IMR-90 (cell line): Measurements from ENCODE around the gene MRTFB. TPM values are rescaled to one million over a fixed set of nuclear protein-coding genes. Genes with fewer than 3 reads are reported as not detected.

Experiments
- ATAC-seq: fragments of 200-7000 bp; cut with Tn5 transposase; 2 replicates; pipeline ENCODE4 v1.9.1; 2020; ENCODE audit warnings: low read depth, mild to moderate bottlenecking, moderate library complexity
- BruUV-seq: library from RNA; stranded (reverse); fragments of 400-500 nt; replicated peaks from 2 replicates; lab custom pipeline; 2021; lab: Mats Ljungman, UMichigan
- CTCF ChIA-PET: fragments of 300-600 bp; formaldehyde crosslinking; extraction: SDS; loops from one replicate; lab custom pipeline; 2021; ENCODE audit warnings: antibody characterized with exemption; lab: Yijun Ruan, JAX
- POLR2A ChIA-PET: fragments of 300-600 bp; sonication (Branson Sonifier 250); formaldehyde crosslinking; loops from one replicate; lab custom pipeline; 2022; ENCODE audit warnings: antibody characterized with exemption; ENCODE audit not compliant: unreplicated experiment; lab: Charles Lee
- DNase-seq: peaks from one replicate; pipeline ENCODE4 v3.0.0; 2013
- H2AFZ ChIP-seq: replicated peaks from 2 replicates; pipeline ENCODE3; 2013; ENCODE audit warnings: low read length, mild to moderate bottlenecking; ENCODE audit not compliant: poor library complexity
- H2AK5ac ChIP-seq: 2 replicates; pipeline ENCODE4 v1.6.1; 2013; ENCODE audit warnings: low read depth, low read length, inconsistent platforms
- H2AK9ac ChIP-seq: replicated peaks from 2 replicates; pipeline ENCODE3; 2013; ENCODE audit warnings: mild to moderate bottlenecking, low read depth, low read length, moderate library complexity; ENCODE audit not compliant: poor library complexity
- H2BK120ac ChIP-seq: 2 replicates; pipeline ENCODE4 v1.6.1; 2013; ENCODE audit warnings: low read depth, low read length, inconsistent platforms
- H2BK15ac ChIP-seq: 3 replicates; pipeline ENCODE4 v1.6.1; 2013; ENCODE audit warnings: low read depth, low read length, inconsistent platforms
- H2BK20ac ChIP-seq: 2 replicates; pipeline ENCODE4 v1.6.1; 2013; ENCODE audit warnings: low read depth, mild to moderate bottlenecking, inconsistent platforms, low read length, moderate library complexity
- H2BK5ac ChIP-seq: 2 replicates; pipeline ENCODE4 v1.6.1; 2013; ENCODE audit warnings: mild to moderate bottlenecking, low read depth, low read length, inconsistent platforms; ENCODE audit not compliant: poor library complexity, severe bottlenecking
- H3K14ac ChIP-seq: replicated peaks from 2 replicates; pipeline ENCODE4 v1.6.1; 2013; ENCODE audit warnings: low read depth, low read length, inconsistent platforms
- H3K18ac ChIP-seq: 2 replicates; pipeline ENCODE4 v1.6.1; 2013; ENCODE audit warnings: low read depth, low read length, control low read depth
- H3K23ac ChIP-seq: 2 replicates; pipeline ENCODE4 v1.6.1; 2013; ENCODE audit warnings: low read depth, low read length, inconsistent platforms
- H3K27ac ChIP-seq: 2 replicates; pipeline ENCODE4 v1.5.1; 2013; ENCODE audit warnings: mild to moderate bottlenecking, control low read depth, low read length; ENCODE audit not compliant: insufficient read depth
- H3K27me3 ChIP-seq: 2 replicates; pipeline ENCODE4 v1.6.1; 2013; ENCODE audit warnings: low read length; ENCODE audit not compliant: control insufficient read depth, insufficient read depth
- H3K36me3 ChIP-seq: 2 replicates; pipeline ENCODE4 v1.6.1; 2013; ENCODE audit warnings: low read length, mixed read lengths; ENCODE audit not compliant: control insufficient read depth, insufficient read depth
- H3K4ac ChIP-seq: 2 replicates; pipeline ENCODE4 v1.6.1; 2013; ENCODE audit warnings: low read depth, low read length, inconsistent platforms
- H3K4me1 ChIP-seq: 2 replicates; pipeline ENCODE4 v1.6.1; 2013; ENCODE audit warnings: low read length, mixed read lengths; ENCODE audit not compliant: control insufficient read depth, insufficient read depth
- H3K4me2 ChIP-seq: 2 replicates; pipeline ENCODE4 v1.6.1; 2013; ENCODE audit warnings: low read depth, mild to moderate bottlenecking, control low read depth, low read length, moderate library complexity
- H3K4me3 ChIP-seq: 2 replicates; pipeline ENCODE4 v1.5.1; 2013; ENCODE audit warnings: low read depth, mild to moderate bottlenecking, control low read depth, low read length, moderate library complexity; ENCODE audit not compliant: insufficient read depth
- H3K56ac ChIP-seq: 2 replicates; pipeline ENCODE4 v1.6.1; 2013; ENCODE audit warnings: low read length, inconsistent platforms; ENCODE audit not compliant: insufficient read depth; ENCODE audit errors: extremely low read depth
- H3K79me1 ChIP-seq, 2 experiments: 2 replicates each; pipeline ENCODE4 v1.6.1; 2013; ENCODE audit warnings: low read length in 2 of 2, inconsistent platforms in 1 of 2, low read depth in 1 of 2
- H3K9ac ChIP-seq: 2 replicates; pipeline ENCODE4 v1.6.1; 2013; ENCODE audit warnings: low read depth, low read length, control low read depth
- H3K9me1 ChIP-seq: 2 replicates; pipeline ENCODE4 v1.6.1; 2013; ENCODE audit warnings: low read length, inconsistent platforms; ENCODE audit not compliant: insufficient read depth
- H3K9me3 ChIP-seq: 2 replicates; pipeline ENCODE4 v1.6.1; 2013; ENCODE audit warnings: low read length; ENCODE audit not compliant: control insufficient read depth, insufficient read depth
- H4K20me1 ChIP-seq: 2 replicates; pipeline ENCODE4 v1.6.1; 2013; ENCODE audit warnings: low read length, inconsistent platforms; ENCODE audit not compliant: insufficient read depth
- H4K5ac ChIP-seq: 2 replicates; pipeline ENCODE4 v1.6.1; 2013; ENCODE audit warnings: mild to moderate bottlenecking, low read depth, low read length, control low read depth
- H4K8ac ChIP-seq, 2 experiments: 2 replicates each; pipeline ENCODE4 v1.6.1; 2013; ENCODE audit warnings: low read depth in 2 of 2, low read length in 2 of 2, control low read depth in 1 of 2, inconsistent platforms in 1 of 2
- H4K91ac ChIP-seq: 2 replicates; pipeline ENCODE4 v1.6.1; 2013; ENCODE audit warnings: low read depth, low read length, inconsistent platforms; ENCODE audit not compliant: insufficient read depth
- CHD1 ChIP-seq: IDR thresholded peaks from 2 replicates; pipeline ENCODE4 v1.6.1; 2012; ENCODE audit warnings: low read depth, low read length, improper control_type of control experiment
- ELK1 ChIP-seq: fragments of 150-350 bp; IDR thresholded peaks from 2 replicates; pipeline ENCODE4 v1.6.1; 2016; ENCODE audit warnings: low read depth, mild to moderate bottlenecking, low read length, moderate library complexity, borderline replicate concordance
- MAFK ChIP-seq: IDR thresholded peaks from 2 replicates; pipeline ENCODE4 v1.6.1; 2012; ENCODE audit warnings: low read depth, low read length, improper control_type of control experiment
- POLR2A ChIP-seq: IDR thresholded peaks from 2 replicates; pipeline ENCODE4 v1.6.1; 2012; ENCODE audit warnings: mild to moderate bottlenecking, low read depth, low read length
- USF2 ChIP-seq: fragments of 150-350 bp; IDR thresholded peaks from 2 replicates; pipeline ENCODE4 v1.6.1; 2017; ENCODE audit warnings: mild to moderate bottlenecking, antibody characterized with exemption, low read length, low read depth
- dilution Hi-C: fragments of 300-500 bp; cut with HindIII; formaldehyde crosslinking; loops from one replicate; pipeline ENCODE4 v1.14.3; 2018; ENCODE audit warnings: low sequenced_read_pairs; ENCODE audit not compliant: unreplicated experiment
- in situ Hi-C: fragments of 300-500 bp; cut with MboI; formaldehyde crosslinking; loops from 3 replicates; pipeline ENCODE4 v1.14.3; 2019; ENCODE audit warnings: low sequenced_read_pairs, inconsistent platforms, mixed read lengths
- intact Hi-C: fragments of 100-400 bp; cut with micrococcal nuclease; formaldehyde crosslinking; loops from 2 replicates; pipeline ENCODE4 v1.10.0; 2022
- polyA plus RNA-seq, 3 experiments: library from polyadenylated mRNA; depleted of rRNA; stranded (reverse); fragments of >200 nt; gene quantifications; 2 replicates each; pipeline ENCODE4 v1.2.3, GENCODE V29; 2012; ENCODE audit warnings: low replicate concordance in 1 of 3
- total RNA-seq: library from RNA; depleted of rRNA; stranded (reverse); fragments of >200 nt; gene quantifications from 2 replicates; pipeline ENCODE4 v1.2.3, GENCODE V29; 2012

Gene MRTFB
- total and polyA plus RNA-seq, 2 of the 4 experiments (the other 2 are of a cell fraction): 4.4 to 5.4 TPM

- ChIA-PET CTCF (no interaction called here), POLR2A (no interaction called here)
- intact Hi-C loops (no loop called here), dilution Hi-C loops (no loop called here), in situ Hi-C loops (no loop called here)
- Histone ChIP-seq H2BK120ac (no peak overlapping the region), H3K4me1 (no peaks in the 10 kb centered on the region; the same call in 1 of the 2 replicates), H3K79me1 (peaks cover 0 to 3% of the 10 kb centered on the region in 2 experiments; a peak in 2 of 4 replicates), H4K20me1 (no peaks in the 10 kb centered on the region), H3K36me3 (no peaks in the 10 kb centered on the region), H3K9ac (no peak overlapping the region), H3K4ac (no peak overlapping the region), H3K56ac (no peak overlapping the region), H2AFZ (no peak overlapping the region), H3K4me2 (no peak overlapping the region), H2AK5ac (no peak overlapping the region), H3K23ac (no peak overlapping the region), H3K18ac (no peak overlapping the region), H3K27ac (no peak overlapping the region), H4K5ac (no peak overlapping the region), H2BK20ac (no peak overlapping the region), H2BK15ac (no peak overlapping the region), H4K91ac (no peak overlapping the region), H2BK5ac (no peak overlapping the region), H3K4me3 (no peak overlapping the region), H3K27me3 (no peaks in the 10 kb centered on the region), H3K9me1 (no peaks in the 10 kb centered on the region; the same call in 1 of the 2 replicates), H3K14ac (no peak overlapping the region), H2AK9ac (no peak overlapping the region), H4K8ac (no peak overlapping the region), H3K9me3 (no peaks in the 10 kb centered on the region)
- BruUV-seq: no TSS peak
- no peak for DNase-seq
- TF ChIP-seq POLR2A (no peak), CHD1 (no peak), ELK1 (no peak), MAFK (no peak), USF2 (no peak)
- ATAC-seq: no peak
Measured at GRCh38 chr16:14198012-14198411, 126.9 kb downstream of the MRTFB start.
